AG10803 (cell line): ENCODE measurements around the gene GSG1.

Experiments used
- DNase-seq: peaks from one replicate; pipeline ENCODE4 v3.0.0; 2010; ENCODE audit warnings: low read depth
- H3K4me3 ChIP-seq: 2 replicates; pipeline ENCODE4 v1.5.1; 2011; ENCODE audit warnings: mild to moderate bottlenecking, low read length, control low read depth
- TF ChIP-seq, protein P1 (sequence below): conservative IDR thresholded peaks from 2 replicates; pipeline ENCODE4 v1.5.1; 2011; ENCODE audit warnings: mild to moderate bottlenecking, low read length, control low read depth, inconsistent platforms

Gene GSG1

DNA sequence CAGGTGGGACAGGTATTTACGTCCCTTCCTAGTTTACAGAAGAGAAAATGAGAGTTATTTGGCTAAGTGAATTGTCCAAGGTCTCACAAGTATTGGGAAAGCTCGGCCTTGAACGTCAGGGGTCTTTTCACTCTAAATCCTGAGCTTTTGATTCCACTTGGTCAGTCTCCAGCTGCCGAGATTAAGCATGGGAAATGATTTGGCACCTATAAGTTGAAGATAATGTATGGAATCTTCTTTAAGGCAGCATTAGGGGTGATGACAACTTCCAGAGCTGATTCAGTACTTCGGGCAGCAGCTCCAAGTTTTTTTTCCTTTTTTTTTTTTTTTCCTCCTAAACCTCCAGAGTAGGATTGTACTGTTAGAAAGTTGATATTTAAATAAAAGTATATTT is 58.6 kb downstream of the GSG1 start:
- no peak for DNase-seq
- peak overlapping the region; percentile 92 for H3K4me3 ChIP-seq
- TF ChIP-seq, protein P1, sequence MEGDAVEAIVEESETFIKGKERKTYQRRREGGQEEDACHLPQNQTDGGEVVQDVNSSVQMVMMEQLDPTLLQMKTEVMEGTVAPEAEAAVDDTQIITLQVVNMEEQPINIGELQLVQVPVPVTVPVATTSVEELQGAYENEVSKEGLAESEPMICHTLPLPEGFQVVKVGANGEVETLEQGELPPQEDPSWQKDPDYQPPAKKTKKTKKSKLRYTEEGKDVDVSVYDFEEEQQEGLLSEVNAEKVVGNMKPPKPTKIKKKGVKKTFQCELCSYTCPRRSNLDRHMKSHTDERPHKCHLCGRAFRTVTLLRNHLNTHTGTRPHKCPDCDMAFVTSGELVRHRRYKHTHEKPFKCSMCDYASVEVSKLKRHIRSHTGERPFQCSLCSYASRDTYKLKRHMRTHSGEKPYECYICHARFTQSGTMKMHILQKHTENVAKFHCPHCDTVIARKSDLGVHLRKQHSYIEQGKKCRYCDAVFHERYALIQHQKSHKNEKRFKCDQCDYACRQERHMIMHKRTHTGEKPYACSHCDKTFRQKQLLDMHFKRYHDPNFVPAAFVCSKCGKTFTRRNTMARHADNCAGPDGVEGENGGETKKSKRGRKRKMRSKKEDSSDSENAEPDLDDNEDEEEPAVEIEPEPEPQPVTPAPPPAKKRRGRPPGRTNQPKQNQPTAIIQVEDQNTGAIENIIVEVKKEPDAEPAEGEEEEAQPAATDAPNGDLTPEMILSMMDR, result no peak

DNA sequence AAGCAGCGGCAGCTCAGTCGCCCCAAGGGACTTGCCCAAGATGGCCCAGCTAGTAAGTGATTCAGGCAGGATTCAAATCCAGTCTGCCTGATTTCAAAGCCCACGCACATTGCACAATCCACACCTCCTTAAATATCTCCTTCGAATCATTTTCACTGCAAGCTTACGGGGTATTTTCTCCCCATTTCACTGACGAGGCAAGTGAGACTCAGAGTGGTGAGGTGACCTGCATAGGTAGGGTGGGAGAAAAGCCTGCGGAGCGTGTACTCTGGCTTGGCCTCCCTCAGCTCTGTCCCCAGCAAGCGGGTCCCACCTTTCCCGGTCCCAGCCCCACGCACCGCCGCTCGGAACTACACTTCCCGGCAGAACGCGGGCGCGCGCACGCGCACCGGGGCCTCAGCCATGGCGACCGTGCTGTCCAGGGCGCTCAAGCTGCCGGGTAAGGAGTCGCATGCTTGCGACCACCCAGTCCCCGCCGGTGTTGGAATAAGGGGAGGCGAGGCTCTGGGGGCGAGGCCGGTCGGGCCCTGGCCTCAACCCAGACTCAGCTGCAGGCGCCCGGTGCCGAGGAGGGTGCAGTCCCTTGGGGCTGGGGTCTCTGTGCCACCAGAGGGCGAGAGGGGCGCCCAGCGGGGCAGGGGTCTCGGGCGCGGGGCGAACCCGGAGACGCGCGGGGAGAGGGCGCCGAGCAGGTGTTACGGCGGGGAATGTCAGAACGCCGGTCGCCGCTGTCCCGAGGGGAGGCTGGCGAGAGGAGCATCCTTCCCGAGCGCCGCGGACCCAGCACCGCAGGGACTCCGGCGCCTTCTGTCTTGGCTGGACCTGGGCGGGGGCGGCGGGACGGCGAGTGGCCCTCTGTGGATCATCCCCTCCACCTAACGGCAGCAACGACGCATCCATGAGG is 59.2 kb downstream of the GSG1 start, which contains the start of gene FAM234B:
TSS of gene FAM234B (plus strand) at position 380 of the 904 bp plus-strand sequence. CDS start at position 403, 23 bp downstream.
- TF ChIP-seq, protein P1, result peak; percentile 11
- H3K4me3 ChIP-seq, result peak within 1 kb of the TSS; percentile 92
- DNase-seq, result peak; percentile 58

DNA sequence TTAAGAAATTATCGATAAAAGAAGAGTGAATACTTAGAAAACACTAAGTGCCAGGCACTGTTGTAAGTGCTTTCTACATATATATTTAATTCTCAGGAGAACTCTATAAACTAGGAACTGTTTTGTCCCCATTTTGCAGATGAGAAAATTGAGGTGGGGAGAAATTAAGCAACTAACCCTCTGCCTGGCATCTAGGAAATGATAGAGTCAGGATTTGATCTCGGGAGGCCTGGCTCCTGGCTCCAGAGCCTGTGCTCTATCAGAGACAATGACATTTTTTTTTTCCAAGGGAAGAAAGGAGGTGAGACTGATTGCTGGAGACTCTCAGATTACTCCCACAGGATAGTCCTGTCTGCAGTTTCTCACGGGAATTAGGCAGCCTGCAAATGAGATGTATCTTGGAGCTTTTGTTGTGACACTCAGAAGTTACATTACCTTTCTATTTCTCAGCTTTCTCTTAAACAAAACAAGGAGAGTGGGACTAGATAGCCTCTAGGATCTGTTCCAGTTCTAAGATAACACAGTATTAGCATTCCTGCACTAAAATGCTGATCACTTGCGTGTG is 60.7 kb downstream of the GSG1 start:
- no peak overlapping the region for H3K4me3 ChIP-seq
- no peak for DNase-seq
- TF ChIP-seq, protein P1, result no peak

DNA sequence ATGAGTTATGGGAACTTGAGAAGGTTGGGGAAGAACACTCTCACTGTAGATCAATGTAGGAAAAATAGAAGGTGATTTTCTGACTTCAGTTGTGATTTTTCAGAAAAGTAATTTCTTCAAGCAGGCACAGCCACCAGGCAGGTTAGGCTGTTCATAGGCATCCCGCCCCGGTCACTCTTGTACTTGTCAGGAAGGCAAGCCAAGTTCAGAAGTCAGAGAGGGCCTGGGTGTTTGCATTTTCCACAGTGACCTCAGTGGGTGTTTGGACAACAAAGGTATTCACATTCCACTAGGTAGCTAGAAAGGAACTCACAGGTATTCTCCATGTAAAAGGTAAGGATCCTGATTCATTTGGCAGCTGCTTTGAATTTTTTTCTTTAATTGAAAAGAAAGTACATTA is 62.2 kb downstream of the GSG1 start:
- no peak overlapping the region for H3K4me3 ChIP-seq
- DNase-seq, result no peak

DNA sequence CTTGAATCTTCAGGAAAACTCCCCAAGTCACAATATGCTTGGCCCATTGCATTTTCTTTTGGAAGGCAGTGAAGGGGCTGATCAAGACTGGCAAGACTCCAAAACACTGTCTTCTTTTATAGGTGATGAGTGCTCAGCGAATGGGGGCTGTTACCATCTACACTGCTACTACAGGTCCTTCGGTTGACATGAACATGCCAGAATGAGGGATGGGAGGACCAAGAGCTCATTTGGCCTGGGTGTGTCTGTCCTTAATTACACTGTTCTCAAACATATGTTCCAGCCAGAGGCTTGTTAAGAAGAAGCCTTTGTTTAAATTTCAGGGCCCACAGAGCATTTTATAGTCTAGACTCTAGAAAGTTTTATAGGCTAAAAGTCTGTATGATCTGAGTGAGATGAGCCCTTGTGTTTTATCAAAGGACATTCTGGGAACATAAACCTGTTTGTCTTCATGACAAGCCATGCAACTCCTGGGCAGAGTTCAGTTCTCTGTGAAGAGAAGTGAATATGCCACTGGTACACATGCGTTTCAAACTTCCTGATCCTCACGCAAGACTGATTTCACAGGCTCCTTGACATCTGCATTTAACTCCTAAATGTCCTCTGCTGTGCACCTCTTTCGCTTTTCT is 64.0 kb downstream of the GSG1 start:
- no peak for DNase-seq
- TF ChIP-seq, protein P1, result no peak
- no peak overlapping the region for H3K4me3 ChIP-seq

More for the DNA sequence above, 62.2 kb downstream of the GSG1 start:
- TF ChIP-seq, protein P1, result no peak

DNA sequence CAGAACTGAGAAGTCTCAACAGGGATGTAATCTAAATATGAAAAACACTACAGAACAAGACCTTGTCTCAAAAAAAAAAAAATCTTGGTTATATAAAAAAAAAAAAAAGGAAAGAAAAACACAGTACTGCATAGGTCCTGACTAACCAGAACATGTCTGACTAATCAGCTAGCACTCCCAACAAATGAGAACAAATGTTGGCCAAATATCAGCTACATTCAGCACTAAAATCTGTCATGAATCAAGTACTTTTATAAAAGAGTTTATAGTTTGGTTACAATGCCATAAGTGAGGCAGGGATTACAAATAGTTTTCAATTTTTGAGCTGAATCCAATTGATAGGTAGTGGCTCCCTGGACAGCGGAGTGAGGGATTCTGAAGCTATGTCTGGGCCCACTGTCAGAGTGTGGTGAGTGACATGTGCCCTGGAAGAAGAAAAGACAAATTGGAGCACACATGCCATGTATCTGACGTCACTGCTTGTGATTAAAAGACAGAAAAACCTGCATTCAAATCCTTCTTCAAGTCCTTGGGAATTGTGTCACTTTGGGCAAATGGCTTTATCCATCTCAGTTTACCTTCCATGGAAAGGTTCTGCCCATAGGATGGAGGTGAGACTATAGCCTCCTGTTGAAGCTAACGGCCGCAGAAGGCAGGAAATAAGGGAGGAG is 64.8 kb downstream of the GSG1 start:
- peak; percentile 88 for DNase-seq
- TF ChIP-seq, protein P1, result no peak
- H3K4me3 ChIP-seq, result no peak overlapping the region
